Heart left ventricle (tissue), 16 donors: ENCODE measurements around the gene HTATSF1. TPM values are rescaled to one million over a fixed set of nuclear protein-coding genes. Genes with fewer than 3 reads are reported as not detected.
A peak's percentile ranks its signal among the peaks of the same experiment; 100 is the strongest.

Source experiments
- ATAC-seq, 4 donors: fragments of 200-7000 bp; cut with Tn5 transposase; one replicate each; pipeline ENCODE4 v1.9.1; 2020 to 2022; ENCODE audit warnings: moderate library complexity in 4 of 4, mild to moderate bottlenecking in 3 of 4, moderate number of reproducible peaks in 1 of 4
- DNase-seq, 5 donors: peaks; one replicate each; pipeline ENCODE4 v3.0.0-alpha.2; 2020
- H3K27ac ChIP-seq, 12 donors: fragments of 200-600 bp; sonication (generic) in 4 of 12; one replicate each; pipeline versions ENCODE4 v1.5.0 to v1.8.0; 2016 to 2022; ENCODE audit warnings: mild to moderate bottlenecking in 2 of 12
- H3K27me3 ChIP-seq, 9 donors: fragments of 200-600 bp; sonication (generic) in 2 of 9; one replicate each; pipeline versions ENCODE4 v1.5.1 to v1.8.0; 2016 to 2022; ENCODE audit warnings: mild to moderate bottlenecking in 3 of 9
- H3K36me3 ChIP-seq, 9 donors: fragments of 200-600 bp; sonication (generic) in 2 of 9; one replicate each; pipeline versions ENCODE4 v1.5.0 to v1.8.0; 2018 to 2022; ENCODE audit warnings: mild to moderate bottlenecking in 2 of 9
- H3K4me1 ChIP-seq, 12 donors: fragments of 200-600 bp; sonication (generic) in 4 of 12; one replicate each; pipeline versions ENCODE4 v1.5.0 to v1.8.0; 2016 to 2022; ENCODE audit warnings: mild to moderate bottlenecking in 3 of 12
- H3K4me3 ChIP-seq, 12 donors: fragments of 200-600 bp; sonication (generic) in 4 of 12; one replicate each; pipeline versions ENCODE4 v1.5.0 to v1.8.0; 2017 to 2022; ENCODE audit warnings: mild to moderate bottlenecking in 9 of 12, moderate library complexity in 4 of 12
- H3K9me3 ChIP-seq, 12 donors: fragments of 200-600 bp; sonication (generic) in 4 of 12; one replicate each; pipeline versions ENCODE4 v1.5.0 to v1.8.0; 2016 to 2022; ENCODE audit warnings: mild to moderate bottlenecking in 1 of 12
- POLR2A ChIP-seq, 2 donors: fragments of 450-650 bp; IDR thresholded peaks; one replicate each; pipeline ENCODE4 v1.6.1; 2017; ENCODE audit warnings: antibody characterized with exemption in 2 of 2, mild to moderate bottlenecking in 2 of 2, moderate library complexity in 2 of 2
- WGBS, 4 donors: extraction: QIAGEN DNeasy Blood & Tissue Kit in 2 of 4; methylation state at CpG; one replicate each; pipeline versions ENCODE4 v1.1.5 to v1.1.7; 2013 to 2018; 5-methylcytosine and 5-hydroxymethylcytosine counted together
- intact Hi-C, 10 donors: fragments of 100-400 bp; cut with DNase I; formaldehyde crosslinking; loops; one replicate each; pipeline versions ENCODE4 v1.11.1 to v1.14.2; 2022
- polyA plus RNA-seq, 2 donors: library from polyadenylated mRNA; stranded (reverse); fragments of 200-250 nt; gene quantifications; one replicate each; pipeline ENCODE4 v1.2.3, GENCODE V29; 2013
- total RNA-seq, 9 donors: library from RNA; depleted of rRNA in 2 of 9; stranded (reverse); fragments of >200 nt in 2 of 9; fragmentation: NEBNext Ultra II Directional in 3 of 9; extraction: Animal tissue kit (Norgen Biotek cat#: 25700) in 3 of 9; gene quantifications; one replicate each; pipeline versions ENCODE4 v1.1.0 to v1.2.4, GENCODE V29; 2016 to 2023
- TF ChIP-seq, protein P1 (sequence below), 12 donors: fragments of 200-600 bp; sonication (generic) in 4 of 12; IDR thresholded peaks; one replicate each; pipeline versions ENCODE4 v1.5.0 to v1.8.0; 2018 to 2022; ENCODE audit warnings: antibody characterized with exemption in 12 of 12, mild to moderate bottlenecking in 5 of 12
- donor health status: ischemic (EF 13 %, LVEDD 7.1; RV severe dilation, severe dysfunction).
- donor health status: healthy with polysubstance abuse.
- donor health status: DM: no; HTN: yes; CAD: no.
- donor health status: DM: no; HTN: no; CAD: no.
- donor health status: ischemic (EF 25% LVEDD 6.9; RV normal size, moderate dysfunction).
- donor health status: ischemic (EF 25% LVEDD 5.7; RV mildly dilated, moderate dysfunction).
- donor health status: healthy.
- donor health status: DM: yes; HTN: yes; CAD: no.
- donor health status: ischemic (EF 35%, LVEDD 5.7; RV mildly dilated, moderate dysfunction).
- donor health status: nonischemic (EF 11% LVEDD 7.7; RV severe dilation, severe dysfunction).
- donor health status: DM: yes; HTN: yes; CAD: no.
- donor health status: PGD.
- donor health status: ischemic (EF 29% LVEDD 5.4; RV normal size, mild dysfunction).
- donor health status: nonischemic (EF 23%, LVEDD 6.1; RV moderate dilation, normal function).

The HTATSF1 gene
- total and polyA plus RNA-seq, 11 donors: 49.8 to 83.0 (median 63.2) TPM

GRCh38 chrX:136519069-136519468 is 21.7 kb downstream of the HTATSF1 start:
- Histone ChIP-seq H3K27ac (no peak overlapping the region), H3K4me1 (no peaks in the 10 kb centered on the region), H3K4me3 (no peak overlapping the region), H3K36me3 (no peaks in the 10 kb centered on the region), H3K27me3 (peaks cover 0 to 10% (median 0%) of the 10 kb centered on the region in 9 donors), H3K9me3 (no peaks in the 10 kb centered on the region)
- DNase-seq (no peak), ATAC-seq (no peak)
- 60 to 83% (median 74%) methylated on average over 5 of the region's 5 CpGs for WGBS, 4 donors
- intact Hi-C loops: no loop called here
- TF ChIP-seq, protein P1, sequence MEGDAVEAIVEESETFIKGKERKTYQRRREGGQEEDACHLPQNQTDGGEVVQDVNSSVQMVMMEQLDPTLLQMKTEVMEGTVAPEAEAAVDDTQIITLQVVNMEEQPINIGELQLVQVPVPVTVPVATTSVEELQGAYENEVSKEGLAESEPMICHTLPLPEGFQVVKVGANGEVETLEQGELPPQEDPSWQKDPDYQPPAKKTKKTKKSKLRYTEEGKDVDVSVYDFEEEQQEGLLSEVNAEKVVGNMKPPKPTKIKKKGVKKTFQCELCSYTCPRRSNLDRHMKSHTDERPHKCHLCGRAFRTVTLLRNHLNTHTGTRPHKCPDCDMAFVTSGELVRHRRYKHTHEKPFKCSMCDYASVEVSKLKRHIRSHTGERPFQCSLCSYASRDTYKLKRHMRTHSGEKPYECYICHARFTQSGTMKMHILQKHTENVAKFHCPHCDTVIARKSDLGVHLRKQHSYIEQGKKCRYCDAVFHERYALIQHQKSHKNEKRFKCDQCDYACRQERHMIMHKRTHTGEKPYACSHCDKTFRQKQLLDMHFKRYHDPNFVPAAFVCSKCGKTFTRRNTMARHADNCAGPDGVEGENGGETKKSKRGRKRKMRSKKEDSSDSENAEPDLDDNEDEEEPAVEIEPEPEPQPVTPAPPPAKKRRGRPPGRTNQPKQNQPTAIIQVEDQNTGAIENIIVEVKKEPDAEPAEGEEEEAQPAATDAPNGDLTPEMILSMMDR (IDR thresholded peaks at IDR 0.05): no peak
- no peak for TF ChIP-seq POLR2A (IDR thresholded peaks at IDR 0.05)

GRCh38 chrX:136523770-136524169 is 26.4 kb downstream of the HTATSF1 start:
- intact Hi-C loops: loop anchor here in 3 of 10 donors (10.0 kb wide), 1 partner anchor 51 kb away; no protein-coding TSS in a partner anchor
- H3K36me3 ChIP-seq: no peaks in the 10 kb centered on the region

DNA sequence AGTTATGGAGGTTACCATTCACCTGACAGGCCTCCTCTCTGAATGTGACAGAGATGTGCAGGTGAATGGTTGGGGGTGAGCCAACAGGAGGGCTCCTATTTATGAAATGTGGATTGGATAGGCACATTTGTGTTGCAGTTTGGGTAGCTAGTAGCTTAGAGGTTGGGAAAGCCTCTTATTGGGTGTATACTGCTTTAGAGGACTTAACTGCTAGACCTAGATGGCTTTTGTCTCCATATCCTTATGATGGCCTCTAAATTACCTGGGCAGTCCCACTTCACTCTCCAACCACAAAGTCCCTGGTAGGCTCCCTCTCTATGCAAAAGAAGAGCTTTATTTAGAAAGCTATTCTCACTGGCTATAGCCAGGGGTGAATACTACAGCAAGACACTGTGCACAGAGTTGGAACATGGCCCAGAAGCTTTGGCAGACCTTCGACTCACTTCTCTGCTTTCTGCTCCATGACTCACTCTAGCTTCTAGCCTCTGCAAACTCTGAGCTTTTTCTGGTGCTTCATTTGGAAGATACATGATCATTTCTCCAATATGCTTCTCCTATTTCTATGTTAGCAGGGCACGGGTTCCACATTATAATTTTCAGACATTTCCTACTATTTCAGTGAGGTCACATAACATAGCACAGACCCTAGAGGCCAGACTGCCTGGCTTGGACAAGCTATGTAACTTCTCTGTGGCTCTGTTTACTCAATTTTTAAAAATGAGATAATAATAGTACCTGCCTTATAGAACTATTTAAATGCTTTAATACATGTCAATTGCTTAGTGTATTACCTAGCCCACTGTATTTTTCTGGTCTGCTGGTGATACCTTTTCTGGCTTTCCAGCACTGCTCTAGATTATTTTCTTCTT is 28.6 kb downstream of the HTATSF1 start:
- Histone ChIP-seq H3K4me3 (no peak overlapping the region), H3K27me3 (peaks cover 0 to 1% (median 0%) of the 10 kb centered on the region in 9 donors), H3K36me3 (no peaks in the 10 kb centered on the region), H3K4me1 (peaks cover 0 to 17% (median 0%) of the 10 kb centered on the region in 12 donors), H3K9me3 (no peaks in the 10 kb centered on the region), H3K27ac (peak overlapping the region; percentile 28 to 86 (median 66))
- WGBS, 4 donors: 23 to 29% (median 25%) methylated on average over 2 of the region's 2 CpGs
- DNase-seq (peak; percentile 68 to 85 (median 72)), ATAC-seq (peak; percentile 93 to 99 (median 99))
- intact Hi-C loops: loop anchor here in 4 of 10 donors (2.0 to 10.0 kb wide), 2 partner anchors 29 to 49 kb away; partner anchors contain the start of gene HTATSF1 (in 1 of the 4)
- no peak for TF ChIP-seq POLR2A (IDR thresholded peaks at IDR 0.05)
- TF ChIP-seq, protein P1 (IDR thresholded peaks at IDR 0.05): no peak

More at GRCh38 chrX:136523770-136524169, 26.4 kb downstream of the HTATSF1 start:
- DNase-seq (no peak), ATAC-seq (no peak)
- no peak overlapping the region for H3K27ac ChIP-seq
- H3K4me3 ChIP-seq: no peak overlapping the region
- TF ChIP-seq POLR2A (IDR thresholded peaks at IDR 0.05): no peak
- H3K9me3 ChIP-seq: no peaks in the 10 kb centered on the region
- peaks cover 0 to 17% (median 0%) of the 10 kb centered on the region in 12 donors for H3K4me1 ChIP-seq
- H3K27me3 ChIP-seq: peaks cover 0 to 4% (median 0%) of the 10 kb centered on the region in 9 donors

DNA sequence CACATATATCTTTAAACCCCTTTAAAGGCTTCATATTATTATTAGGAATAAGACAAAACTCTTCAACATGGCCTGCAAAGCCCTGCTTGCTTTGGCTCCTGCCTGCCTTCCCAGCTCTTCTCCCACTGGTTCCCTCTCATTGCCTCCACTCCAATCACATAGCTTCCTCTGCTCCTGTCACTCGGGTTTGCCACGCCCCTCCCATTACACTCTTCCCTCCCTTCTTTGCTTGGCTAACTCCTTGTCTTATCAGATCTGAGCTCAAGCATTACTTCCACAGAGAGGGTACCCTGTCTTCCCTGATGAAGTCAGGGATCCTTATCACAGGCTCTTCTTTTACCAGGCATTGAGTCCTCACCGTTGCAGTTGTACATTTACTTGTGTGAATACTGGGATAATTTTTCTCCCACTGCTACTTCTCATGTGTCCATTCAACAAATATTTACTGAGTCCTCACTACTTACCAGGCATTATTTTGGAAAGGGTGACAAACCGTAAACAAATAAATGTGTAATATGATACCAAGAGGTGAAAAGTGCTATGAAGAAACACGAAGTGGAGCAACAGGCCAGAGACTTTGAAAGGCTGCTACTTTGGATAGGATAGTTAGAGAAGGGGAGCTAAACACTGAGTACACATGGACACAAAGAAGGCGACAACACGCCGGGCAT is 31.4 kb downstream of the HTATSF1 start:
- intact Hi-C loops: loop anchor here in 3 of 10 donors (10.0 kb wide), 1 partner anchor 46 kb away; no protein-coding TSS in a partner anchor
- H3K36me3 ChIP-seq: no peaks in the 10 kb centered on the region
- H3K27ac ChIP-seq: no peak overlapping the region
- ATAC-seq (no peak), DNase-seq (no peak)
- H3K4me3 ChIP-seq: no peak overlapping the region
- peaks cover 0 to 7% (median 0%) of the 10 kb centered on the region in 9 donors for H3K27me3 ChIP-seq
- peaks cover 0 to 17% (median 0%) of the 10 kb centered on the region in 12 donors for H3K4me1 ChIP-seq
- 70 to 86% (median 80%) methylated on average over 8 of the region's 8 CpGs for WGBS, 4 donors
- TF ChIP-seq, protein P1 (IDR thresholded peaks at IDR 0.05): no peak
- no peak for TF ChIP-seq POLR2A (IDR thresholded peaks at IDR 0.05)
- no peaks in the 10 kb centered on the region for H3K9me3 ChIP-seq
